Superior temporal gyrus (tissue), 1 donor: ENCODE data around the gene CCDC146.
"Not testable (repeated sequence)": the region's sequence is repeated elsewhere in the genome, so short reads cannot be mapped to it uniquely, and the experiment has no call there.

ENCODE experiments used
- DNase-seq: peaks from one replicate; pipeline ENCODE4 v3.0.0-alpha.2; 2016; ENCODE audit errors: extremely low spot score

Gene CCDC146, protein sequence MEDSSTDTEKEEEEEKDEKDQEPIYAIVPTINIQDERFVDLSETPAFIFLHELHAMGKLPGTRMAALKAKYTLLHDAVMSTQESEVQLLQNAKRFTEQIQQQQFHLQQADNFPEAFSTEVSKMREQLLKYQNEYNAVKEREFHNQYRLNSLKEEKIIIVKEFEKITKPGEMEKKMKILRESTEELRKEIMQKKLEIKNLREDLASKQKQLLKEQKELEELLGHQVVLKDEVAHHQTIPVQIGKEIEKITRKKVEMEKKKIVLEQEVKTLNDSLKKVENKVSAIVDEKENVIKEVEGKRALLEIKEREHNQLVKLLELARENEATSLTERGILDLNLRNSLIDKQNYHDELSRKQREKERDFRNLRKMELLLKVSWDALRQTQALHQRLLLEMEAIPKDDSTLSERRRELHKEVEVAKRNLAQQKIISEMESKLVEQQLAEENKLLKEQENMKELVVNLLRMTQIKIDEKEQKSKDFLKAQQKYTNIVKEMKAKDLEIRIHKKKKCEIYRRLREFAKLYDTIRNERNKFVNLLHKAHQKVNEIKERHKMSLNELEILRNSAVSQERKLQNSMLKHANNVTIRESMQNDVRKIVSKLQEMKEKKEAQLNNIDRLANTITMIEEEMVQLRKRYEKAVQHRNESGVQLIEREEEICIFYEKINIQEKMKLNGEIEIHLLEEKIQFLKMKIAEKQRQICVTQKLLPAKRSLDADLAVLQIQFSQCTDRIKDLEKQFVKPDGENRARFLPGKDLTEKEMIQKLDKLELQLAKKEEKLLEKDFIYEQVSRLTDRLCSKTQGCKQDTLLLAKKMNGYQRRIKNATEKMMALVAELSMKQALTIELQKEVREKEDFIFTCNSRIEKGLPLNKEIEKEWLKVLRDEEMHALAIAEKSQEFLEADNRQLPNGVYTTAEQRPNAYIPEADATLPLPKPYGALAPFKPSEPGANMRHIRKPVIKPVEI

DNA sequence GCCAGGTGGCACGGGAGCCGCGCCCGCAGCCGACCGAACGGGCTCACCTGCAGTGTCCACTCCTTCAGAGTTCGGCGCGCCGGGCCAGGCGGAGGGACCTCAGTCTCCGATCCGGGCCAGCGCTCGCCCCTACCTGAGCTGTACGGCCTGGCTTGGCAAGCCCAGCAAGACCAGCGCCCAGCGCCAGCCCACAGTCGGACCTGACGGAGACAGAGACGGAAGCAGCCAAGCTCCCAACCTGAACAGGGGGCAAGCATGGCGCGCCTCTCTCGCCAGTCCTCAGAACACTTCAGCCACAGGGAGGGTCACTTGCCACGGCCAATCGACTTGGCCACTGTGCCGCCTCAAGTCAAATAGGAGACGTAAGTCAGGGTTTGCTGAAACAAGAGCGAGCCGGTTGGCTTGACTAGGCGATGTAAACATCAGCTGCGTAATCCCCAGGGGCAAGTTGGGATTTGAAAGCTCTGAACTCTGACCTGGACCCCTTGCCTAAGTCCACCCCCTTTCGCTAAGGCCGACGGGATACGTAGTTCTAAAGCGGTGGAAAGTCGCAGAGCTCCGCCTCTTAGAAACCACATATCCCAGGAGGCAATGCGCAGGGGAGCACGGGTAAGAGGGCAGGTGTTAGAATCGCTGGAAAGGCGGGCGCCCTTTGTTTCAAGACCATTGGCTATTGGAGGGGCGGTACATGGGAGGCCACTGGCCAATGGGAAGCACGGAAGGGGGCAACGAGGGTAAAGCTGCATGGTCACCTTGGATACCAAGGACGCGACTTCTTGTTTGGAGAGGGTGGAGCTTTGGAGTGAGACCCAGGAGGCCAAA, at the start of gene CCDC146:
Gene CCDC146, plus strand, starts transcription at position 756 of the 822 bp plus-strand sequence. CDS start 45,054 bp downstream, outside the sequence.
- DNase-seq = peak; percentile 99

DNA sequence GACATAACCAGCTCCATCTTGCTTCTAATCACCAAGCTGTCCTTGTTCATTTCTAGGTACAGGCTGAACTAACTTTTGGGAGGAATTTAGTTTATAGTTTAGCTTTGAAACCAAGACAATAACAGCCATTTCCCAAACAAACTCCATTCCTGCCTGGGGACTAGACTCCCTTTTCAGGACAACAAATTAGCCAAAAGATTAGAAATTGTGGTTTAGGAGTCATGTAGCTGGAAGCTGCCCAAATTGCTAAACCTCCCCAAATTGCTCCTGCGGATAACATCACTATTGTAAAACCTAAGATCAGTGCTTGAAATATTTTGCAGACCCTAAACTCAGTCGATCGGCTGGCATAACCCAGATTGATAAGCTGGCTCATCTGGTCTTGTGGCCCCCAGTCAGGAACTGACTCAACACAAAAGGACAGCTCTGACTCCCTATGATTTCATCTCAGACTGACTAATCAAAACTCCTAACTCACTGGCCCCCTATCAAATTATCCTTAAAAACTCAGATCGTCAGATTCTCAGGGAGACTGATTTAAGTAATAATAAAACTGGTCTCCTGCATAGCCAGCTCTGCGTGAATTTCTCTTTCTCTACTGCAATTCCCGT, 47.5 kb upstream of the CCDC146 start:
- DNase-seq = not testable (repeated sequence)

DNA sequence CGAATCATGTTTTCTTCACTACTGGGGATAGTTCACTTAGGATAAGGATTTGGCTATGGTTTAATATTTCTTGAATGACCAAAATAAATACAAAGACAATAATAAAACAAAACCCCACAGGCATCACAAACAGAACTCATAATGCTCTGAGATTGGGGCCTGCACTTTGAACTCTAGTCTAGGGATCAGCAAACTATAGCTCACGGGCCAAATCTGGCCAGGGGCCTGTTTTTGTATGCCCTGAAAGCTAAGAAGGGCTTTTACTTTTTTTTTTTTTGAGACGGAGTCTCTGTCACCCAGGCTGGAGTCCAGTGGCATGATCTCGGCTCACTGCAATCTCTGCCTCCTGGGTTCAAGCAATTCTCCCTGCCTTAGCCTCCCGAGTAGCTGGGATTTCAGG, 45.4 kb upstream of the CCDC146 start:
- not testable (repeated sequence) for DNase-seq

DNA sequence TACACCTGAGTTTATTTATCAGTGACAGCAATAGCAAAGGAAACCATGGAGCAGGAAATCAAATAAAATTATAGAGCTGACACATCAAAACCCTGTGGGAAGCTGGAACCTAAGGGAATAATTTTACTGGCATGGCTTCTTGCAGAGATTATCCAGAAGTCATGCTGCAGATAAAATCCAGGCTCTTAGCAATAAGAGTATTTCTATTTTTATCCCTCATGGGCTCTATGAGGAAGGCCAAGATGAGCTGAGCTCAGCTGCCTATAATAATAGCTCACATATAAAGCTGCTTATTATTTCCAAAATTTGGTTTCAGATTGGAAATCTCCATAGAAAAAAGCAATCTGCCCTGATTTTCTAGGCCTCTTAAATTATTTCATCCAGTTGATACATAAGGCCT, 43.3 kb upstream of the CCDC146 start:
- not testable (repeated sequence) for DNase-seq

DNA sequence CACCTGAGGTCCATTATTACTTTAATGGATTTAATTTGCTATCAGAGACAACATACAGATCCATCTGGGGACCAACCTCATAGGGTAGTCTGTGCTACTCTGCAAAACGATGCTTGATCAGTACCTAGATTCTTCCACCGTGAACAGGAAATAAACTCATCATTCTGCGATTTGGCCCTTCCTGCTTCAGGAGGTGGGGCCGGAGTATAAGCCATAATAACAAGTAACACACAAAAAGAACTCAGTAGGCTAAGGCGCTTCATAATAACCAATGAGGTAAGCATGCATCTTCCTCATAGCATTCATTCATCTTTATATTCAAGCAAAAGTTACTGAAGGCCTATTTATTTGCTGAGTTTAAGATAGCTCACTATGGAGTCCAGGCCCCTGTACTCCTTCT, 42.8 kb upstream of the CCDC146 start:
- not testable (repeated sequence) for DNase-seq

GRCh38 chr7:77080236-77080635, 42.2 kb upstream of the CCDC146 start:
- not testable (repeated sequence) for DNase-seq

GRCh38 chr7:77082192-77082591, 40.2 kb upstream of the CCDC146 start:
- DNase-seq = not testable (repeated sequence)

- DNase-seq = not testable (repeated sequence)
Measured at GRCh38 chr7:77092301-77092700, 30.1 kb upstream of the CCDC146 start.

- DNase-seq = not testable (repeated sequence)
Measured at GRCh38 chr7:77100501-77100900, 21.9 kb upstream of the CCDC146 start.

DNA sequence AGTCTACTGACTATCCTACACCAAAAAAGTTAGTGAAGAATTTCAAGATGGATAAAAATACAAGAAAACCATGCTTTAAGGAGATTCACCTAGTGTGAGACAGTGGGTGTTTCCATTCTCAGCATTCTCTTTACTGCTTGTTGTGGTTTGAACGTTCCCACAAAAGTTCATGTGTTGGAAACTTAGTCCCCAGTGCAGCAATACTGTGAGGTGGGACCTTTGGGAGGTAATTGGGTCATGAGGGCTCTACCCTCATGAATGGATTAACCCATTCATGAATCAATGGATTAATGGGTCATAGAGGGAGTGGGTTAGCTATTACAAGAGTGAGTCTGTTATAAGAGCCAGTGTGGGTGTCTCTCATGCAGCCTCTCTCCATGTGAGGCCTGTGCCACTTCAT, 21.2 kb upstream of the CCDC146 start:
- not testable (repeated sequence) for DNase-seq

DNA sequence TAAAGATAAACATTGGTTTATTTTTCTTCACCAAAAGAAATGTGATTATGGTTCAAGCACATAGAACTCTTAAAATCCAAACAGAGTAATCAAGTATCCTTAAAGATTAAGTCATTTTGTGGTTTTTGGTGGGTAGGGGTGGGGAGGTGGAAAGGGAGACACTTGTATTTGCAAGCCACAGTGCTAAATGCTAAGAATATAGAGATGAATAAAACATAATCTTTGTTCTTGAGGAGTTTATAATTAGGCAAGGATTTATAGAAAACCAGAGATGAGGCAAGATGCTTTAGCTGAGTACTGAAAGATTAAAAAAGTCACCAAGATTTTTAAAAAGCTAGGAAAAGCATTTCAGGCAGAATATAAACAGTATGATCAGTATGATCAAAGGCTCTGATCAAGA, 19.7 kb upstream of the CCDC146 start:
- DNase-seq = not testable (repeated sequence)

DNA sequence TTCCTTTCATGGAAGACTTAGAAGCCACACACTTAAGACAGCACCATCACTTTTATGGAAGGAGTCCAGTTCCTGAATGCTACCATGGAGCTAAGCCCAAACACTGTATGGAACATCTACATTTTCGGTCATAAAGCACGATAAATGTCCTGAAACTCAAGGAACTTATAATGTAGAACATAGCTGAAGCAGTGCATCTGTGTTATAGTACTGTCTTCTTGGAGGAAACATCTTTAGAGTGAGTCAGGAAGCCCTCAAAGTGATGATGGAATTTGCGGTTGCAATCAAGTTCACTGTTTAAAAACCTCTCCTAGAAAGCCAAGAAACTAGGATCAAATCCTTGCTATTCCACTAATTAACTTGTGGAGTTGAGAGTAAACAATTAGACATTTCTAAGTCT, 16.5 kb upstream of the CCDC146 start:
- not testable (repeated sequence) for DNase-seq

DNA sequence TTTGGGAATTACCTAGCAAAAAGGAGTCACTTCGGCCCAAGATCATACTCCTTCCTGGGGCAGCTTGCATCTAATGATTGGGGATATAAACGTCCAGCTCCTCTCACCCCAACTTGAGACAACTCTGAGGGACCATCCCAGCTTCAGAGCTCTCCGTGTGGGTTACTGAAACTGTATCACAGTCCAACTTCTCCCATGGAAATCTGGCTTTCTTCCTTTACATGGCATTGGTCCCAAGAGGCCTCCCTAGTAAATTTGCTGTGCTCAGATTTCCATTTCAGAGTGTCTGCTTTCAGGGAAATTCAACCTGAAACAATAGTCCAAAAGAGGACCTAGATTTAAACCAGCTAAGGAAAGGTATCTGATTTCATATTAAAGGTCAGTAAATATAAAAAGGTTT, 14.8 kb upstream of the CCDC146 start:
- DNase-seq = not testable (repeated sequence)

DNA sequence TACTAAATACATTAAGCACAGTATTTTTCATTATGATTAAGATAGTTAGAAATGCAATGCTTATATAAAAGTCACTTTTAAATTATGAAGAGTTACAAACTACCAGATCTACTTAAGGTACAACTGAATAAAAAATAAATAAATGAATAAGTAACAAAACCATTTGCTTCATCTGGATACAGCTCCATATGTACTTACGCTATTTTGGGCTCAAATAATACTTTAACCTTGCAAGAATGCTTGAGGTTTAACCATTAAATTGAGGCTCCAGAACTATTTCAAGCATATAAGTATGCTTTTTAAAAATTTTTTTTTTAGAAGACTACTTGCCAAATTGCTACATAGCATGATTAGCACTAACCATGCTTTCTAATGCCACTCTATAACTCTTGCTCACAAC, 14.1 kb upstream of the CCDC146 start:
- not testable (repeated sequence) for DNase-seq

DNA sequence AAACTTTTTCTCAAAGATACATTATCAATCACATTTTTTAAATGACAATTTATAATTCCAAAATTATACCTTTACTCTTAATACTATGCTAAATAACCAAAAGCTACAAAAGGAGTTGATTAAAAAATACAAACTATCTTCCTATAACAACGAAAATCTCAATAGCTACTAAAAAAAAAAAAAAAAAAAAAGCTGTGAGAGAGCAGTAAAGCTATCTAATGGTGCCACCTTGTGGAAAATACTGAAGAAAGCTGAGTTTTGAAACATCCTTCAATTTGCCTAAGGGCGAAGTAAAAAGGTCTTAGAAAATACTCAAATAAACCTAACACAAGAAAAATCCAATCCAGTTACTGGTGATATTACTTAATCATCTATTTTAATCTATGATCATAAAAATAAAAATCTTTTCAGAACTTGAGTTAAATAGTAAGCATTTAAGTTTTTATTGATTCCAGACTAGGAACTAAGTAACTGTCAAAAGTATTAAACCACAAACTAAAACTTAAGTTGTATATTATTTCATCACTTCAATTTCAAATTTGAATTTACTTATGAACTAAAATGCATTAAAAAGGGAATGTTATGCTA, 9.6 kb upstream of the CCDC146 start:
- not testable (repeated sequence) for DNase-seq

GRCh38 chr7:77125486-77125885, 3.1 kb downstream of the CCDC146 start:
- DNase-seq = not testable (repeated sequence)

DNA sequence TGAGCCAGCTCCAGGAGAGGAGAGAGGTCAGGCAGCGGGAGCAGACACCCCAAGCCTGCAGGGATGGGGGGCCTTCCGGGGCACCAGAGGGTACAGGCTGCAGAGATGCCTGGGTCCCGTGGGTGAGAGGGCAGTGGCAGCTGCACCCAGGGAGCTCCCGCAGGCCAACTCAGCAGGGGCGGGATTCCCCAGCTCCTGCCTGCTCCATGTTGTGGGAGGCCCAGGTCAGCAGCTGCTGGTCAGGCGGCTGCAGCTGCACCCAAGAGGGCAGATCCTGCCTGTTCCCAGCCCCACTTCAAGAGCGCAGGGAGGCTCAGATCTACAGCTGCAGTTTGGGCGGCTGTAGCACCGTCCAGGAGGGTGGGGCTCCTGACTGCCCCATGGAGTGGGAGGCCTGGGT, 4.6 kb downstream of the CCDC146 start:
- not testable (repeated sequence) for DNase-seq

GRCh38 chr7:77128582-77129410, 6.4 kb downstream of the CCDC146 start:
- peak; percentile 67 for DNase-seq

DNA sequence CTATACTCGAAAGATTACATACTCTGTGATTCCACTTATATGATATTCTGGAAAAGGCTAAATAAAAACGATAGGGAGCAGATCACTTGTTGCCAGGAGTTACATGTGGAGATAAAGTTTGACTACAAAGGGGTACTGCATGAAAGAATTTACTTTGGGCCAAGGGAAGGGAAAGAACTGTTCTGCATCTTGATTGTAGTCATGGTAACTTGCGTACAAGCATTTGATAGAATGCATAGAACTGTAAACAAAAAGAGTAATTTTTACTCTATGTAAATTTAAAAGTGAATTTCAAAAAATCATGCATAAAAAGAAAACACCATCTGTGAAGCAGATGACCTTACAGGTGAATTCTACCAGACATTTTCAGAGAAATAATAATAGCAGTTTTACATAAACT, 9.4 kb downstream of the CCDC146 start:
- not testable (repeated sequence) for DNase-seq

- not testable (repeated sequence) for DNase-seq
Measured at GRCh38 chr7:77138668-77139067, 16.3 kb downstream of the CCDC146 start.
